HG02852 (cell line): ENCODE data around the gene PDE8A.
"Not testable (repeated sequence)": the region's sequence is repeated elsewhere in the genome, so short reads cannot be mapped to it uniquely, and the experiment has no call there.

ENCODE experiments used
- ATAC-seq: cut with Tn5 transposase; IDR thresholded peaks from one replicate; pipeline ENCODE4 v1.9.1; 2021; ENCODE audit warnings: mild to moderate bottlenecking, moderate library complexity; ENCODE audit not compliant: unreplicated experiment

The PDE8A gene

GRCh38 chr15:85157344-85157743 lies 175.7 kb downstream of the PDE8A start:
- no peak for ATAC-seq

DNA sequence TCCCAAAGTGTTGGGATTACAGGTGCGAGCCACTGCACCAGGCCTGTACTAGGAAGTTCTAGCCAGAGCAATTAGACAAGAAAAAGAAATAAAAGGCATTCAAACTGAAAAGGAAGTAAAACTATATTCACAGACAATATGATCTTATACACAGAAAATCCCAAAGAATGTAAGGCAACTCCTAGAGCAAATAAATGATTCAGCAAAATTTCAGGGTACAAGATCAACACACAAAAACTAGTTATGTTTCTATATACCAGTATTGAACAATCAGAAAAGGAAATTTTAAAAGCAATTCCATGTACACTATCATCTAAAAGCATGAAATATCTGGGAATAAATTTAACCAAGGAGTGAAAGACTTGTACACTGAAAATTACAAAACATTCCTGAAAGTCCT lies 180.6 kb downstream of the PDE8A start:
- no peak for ATAC-seq

DNA sequence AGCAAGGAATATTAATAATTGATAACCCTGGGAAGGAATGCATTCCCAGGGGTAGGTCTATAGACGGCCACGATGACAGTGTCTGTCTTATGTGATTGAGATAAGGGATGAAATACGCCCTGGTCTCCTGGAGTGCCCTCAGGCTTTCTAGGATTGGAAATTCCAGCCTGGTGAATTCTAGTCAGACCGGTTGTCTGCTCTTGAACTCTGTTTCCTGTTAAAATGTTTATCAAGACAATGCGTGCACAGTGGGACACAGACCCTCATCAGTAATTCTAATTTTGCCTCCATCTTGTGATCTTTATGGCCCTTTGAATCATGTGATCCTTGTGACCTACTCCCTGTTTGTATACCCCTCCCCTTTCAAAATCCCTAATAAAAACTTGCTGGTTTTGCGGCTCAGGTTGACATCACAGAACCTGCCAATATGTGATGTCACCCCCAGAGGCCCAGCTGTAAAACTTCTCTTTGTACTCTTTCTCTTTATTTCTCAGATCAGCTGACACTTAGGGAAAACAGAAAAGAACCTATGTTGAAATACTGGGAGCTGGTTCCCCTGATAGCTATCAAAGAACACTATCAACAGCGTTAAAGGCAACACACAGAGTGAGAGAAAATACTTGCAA lies 183.3 kb downstream of the PDE8A start:
- no peak for ATAC-seq

DNA sequence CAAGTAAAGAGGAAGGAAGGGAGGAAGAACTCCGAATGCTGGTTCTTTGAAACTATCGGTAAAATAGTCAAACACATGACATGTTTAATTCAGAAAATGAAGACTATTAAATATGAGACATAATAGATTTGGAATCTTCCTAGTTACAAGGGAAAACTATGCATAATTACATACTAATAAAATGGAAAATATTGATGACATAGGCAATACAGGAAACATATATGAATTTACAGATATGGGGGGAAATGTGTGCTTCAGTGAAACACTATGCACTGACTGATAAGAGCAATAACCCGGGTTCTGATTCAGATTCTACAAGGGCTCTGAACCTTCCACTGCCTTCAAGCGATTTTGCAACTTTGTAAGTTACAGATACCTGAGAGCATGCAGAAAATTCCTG lies 185.9 kb downstream of the PDE8A start:
- ATAC-seq, result no peak

- no peak for ATAC-seq
These were observed 187.1 kb downstream of the PDE8A start for GRCh38 chr15:85168642-85169173.

DNA sequence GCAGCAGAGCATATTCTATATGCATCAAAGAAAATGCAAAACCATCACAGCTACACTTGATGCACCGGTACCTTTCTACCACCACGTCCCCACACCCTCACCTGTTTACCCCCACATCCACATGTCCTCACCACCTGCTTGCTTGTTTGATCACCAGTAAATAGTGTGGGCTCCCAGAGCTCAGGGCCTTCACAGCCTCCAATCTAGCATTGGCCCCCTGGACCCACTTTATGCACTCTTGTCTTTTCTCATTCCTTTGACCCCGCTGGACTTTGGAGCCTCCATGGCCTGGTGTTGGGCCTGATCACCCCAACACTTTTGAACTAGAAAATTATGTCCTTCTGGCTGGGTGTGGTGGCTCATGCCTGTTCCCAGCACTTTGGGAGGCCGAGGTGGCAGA lies 190.1 kb downstream of the PDE8A start:
- no peak for ATAC-seq

- no peak for ATAC-seq
These were observed 191.3 kb downstream of the PDE8A start for GRCh38 chr15:85172846-85173490.

DNA sequence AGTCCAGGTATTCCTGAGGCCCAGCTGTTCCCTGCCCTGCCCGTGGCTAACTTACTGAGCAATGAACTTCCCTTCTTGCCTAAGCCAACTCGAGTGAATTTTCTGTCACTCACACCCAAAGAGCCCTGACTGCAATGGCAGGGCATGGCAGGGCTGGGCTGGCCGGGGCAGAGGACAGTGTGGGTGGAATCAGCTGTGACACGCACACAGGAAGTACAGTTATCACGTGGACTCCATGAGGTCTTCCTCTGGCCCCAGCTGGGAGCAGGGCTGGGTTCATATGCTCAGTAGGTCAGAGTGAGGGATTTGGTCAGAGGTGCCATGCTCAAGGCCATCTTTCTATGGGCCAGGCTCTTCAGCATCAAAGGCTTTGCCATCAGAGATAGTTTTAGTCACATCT lies 192.0 kb downstream of the PDE8A start:
- ATAC-seq, result not testable (repeated sequence)

GRCh38 chr15:85174521-85174920 lies 192.9 kb downstream of the PDE8A start:
- no peak for ATAC-seq

DNA sequence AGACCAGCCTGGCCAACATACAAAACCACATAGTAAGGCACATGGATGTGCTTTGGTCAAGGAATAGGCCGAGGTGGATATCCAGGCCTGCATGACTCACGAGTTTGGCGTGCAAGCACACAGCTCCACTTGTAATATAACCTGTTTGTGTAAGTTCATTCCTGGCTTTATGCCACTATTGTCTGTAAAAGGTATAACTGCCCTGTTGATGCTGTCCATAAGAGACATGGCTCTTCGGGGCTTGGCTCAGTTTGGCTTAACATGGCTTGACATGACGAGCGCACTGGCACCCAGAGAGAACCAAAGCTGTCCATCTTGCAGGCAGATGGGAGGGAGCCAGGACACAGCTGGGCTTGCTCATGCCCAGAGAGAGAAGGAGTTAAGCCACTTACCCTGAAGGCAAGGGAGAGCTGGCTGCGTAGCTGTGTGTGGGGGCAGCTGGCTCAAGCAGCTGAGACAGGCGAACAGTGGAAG lies 195.4 kb downstream of the PDE8A start:
- not testable (repeated sequence) for ATAC-seq

DNA sequence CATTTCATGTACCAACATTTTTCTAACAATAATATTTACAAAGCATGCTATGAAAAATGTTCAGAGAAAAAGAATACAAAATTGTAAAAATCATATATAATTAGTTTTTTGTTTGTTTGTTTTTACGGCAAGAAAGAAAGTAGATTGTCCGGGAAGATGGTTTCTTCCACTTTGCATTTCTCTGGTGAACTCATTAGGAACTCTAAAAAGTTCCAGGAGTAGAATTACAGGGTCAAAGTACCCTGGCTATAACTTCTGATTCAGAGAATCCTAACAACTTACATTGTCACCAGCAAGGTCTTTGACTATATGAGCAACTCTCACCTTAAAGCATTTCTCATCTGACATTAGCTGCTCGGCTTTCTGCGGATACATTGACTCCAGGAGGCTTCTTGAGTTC lies 196.7 kb downstream of the PDE8A start:
- ATAC-seq, result no peak

- ATAC-seq, result no peak
These were observed 198.0 kb downstream of the PDE8A start for GRCh38 chr15:85179700-85180099.

DNA sequence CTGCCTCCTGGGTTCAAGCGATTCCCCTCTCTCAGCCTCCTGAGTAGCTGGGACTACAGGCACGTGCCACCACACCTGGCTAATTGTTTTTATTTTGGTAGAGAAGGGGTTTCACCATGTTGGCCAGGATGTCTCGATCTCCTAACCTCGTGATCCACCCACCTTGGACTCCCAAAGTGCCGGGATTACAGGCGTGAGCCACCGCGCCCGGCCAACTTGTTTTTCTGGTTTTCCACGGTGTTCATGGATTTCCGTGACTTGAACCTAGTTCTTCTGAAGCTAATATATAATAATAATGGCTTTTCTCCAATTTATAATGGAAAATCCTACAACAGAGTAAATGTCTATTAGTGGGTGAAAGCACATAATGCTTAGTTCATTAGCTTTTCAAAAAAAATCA lies 203.7 kb downstream of the PDE8A start:
- not testable (repeated sequence) for ATAC-seq

GRCh38 chr15:85188171-85188577 lies 206.5 kb downstream of the PDE8A start:
- ATAC-seq, result not testable (repeated sequence)
